Mesodermal cell (in vitro differentiated cells): ENCODE data around the gene CDH23.

Source experiments
- H3K27ac ChIP-seq: 2 replicates; pipeline ENCODE4 v1.7.0; 2013; ENCODE audit warnings: mild to moderate bottlenecking, low read depth, low read length, moderate library complexity; ENCODE audit not compliant: severe bottlenecking
- H3K36me3 ChIP-seq: 2 replicates; pipeline ENCODE4 v1.7.1; 2013; ENCODE audit warnings: mild to moderate bottlenecking, low read length, moderate library complexity; ENCODE audit not compliant: control insufficient read depth, insufficient read depth
- H3K4me1 ChIP-seq: one replicate; pipeline ENCODE4 v1.7.1; 2013; ENCODE audit warnings: mild to moderate bottlenecking, low read length; ENCODE audit not compliant: insufficient read depth, control insufficient read depth, poor library complexity, severe bottlenecking
- H3K4me3 ChIP-seq: 2 replicates; pipeline ENCODE4 v1.7.0; 2013; ENCODE audit warnings: low read length, control low read depth, mild to moderate bottlenecking; ENCODE audit not compliant: insufficient read depth, poor library complexity, severe bottlenecking; ENCODE audit errors: extremely low read depth
- H3K9me3 ChIP-seq: 2 replicates; pipeline ENCODE4 v1.7.1; 2013; ENCODE audit warnings: mild to moderate bottlenecking, low read length, moderate library complexity; ENCODE audit not compliant: control insufficient read depth
- WGBS, 2 experiments: methylation state at CpG; one replicate each; pipeline ENCODE4 v1.1.5; 2013; ENCODE audit warnings: missing lambda C conversion rate in 2 of 2; ENCODE audit not compliant: insufficient coverage in 2 of 2; 5-methylcytosine and 5-hydroxymethylcytosine counted together

CDH23 gene

DNA sequence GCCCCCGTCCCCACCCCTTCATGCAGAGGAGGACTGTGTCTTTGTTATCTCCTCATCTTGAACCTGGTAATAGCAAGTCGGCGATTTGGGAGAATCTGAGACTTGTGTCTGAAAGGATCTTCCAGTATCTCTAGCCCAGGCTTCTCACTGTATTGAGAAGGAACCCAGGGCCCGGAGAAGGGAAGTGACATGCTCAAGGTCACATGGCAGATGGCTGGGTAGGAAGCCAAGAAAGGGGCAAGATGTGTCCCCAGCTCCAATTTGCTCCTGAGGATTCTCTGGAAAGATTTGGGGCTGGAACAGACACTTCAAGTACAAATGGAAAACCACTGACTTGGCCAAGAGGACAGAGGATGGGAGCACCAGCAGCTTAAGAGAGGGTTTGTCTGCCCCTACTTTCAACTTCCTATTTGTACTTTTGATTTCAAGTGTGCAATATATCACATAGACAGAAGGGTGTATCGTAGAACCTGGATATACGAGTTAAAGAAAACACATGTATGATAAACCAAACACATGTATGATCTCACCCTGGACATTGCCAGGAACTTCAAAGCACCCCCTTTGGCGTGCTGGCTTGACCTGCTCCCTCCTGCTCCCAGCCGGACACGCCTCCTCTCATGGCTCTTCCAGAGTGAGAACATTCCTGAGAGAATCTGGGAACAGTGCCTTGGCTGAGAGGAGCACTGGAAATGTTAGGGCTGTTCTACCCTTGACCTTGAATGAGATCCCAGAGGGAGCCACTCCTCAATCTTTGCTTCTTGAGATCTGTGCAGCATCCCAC is 79.7 kb downstream of the CDH23 start:
- Histone ChIP-seq H3K9me3 (no peaks in the 10 kb centered on the region), H3K4me3 (no peak overlapping the region), H3K27ac (no peak overlapping the region), H3K36me3 (no peaks in the 10 kb centered on the region), H3K4me1 (no peaks in the 10 kb centered on the region)
- WGBS, 2 experiments = 89 to 97% methylated on average over 5 to 8 of the region's 9 CpGs

DNA sequence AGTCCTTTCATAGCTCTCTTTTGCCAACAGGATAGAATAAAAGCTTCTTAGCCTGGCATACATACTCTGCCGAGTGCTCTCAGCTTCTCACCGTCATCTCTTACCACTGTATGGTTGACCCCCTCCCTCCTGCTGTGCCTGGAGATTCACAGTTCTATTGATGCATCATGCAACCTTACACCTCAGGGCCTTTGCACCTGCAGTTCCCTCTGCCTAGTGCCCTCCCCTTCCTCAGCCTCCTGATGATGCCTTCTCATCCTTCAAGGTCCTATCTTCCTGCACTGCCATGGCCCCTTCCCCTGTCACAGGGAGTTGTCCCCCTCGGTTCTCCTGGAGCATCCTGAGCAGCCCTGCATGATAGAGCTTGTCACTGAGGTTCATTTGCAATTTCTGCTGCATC is 81.5 kb downstream of the CDH23 start:
- WGBS, 2 experiments = 63 to 67% methylated on average over 1 to 3 of the region's 3 CpGs
- H3K9me3 ChIP-seq = no peaks in the 10 kb centered on the region
- H3K36me3 ChIP-seq = no peaks in the 10 kb centered on the region
- no peak overlapping the region for H3K4me3 ChIP-seq
- no peaks in the 10 kb centered on the region for H3K4me1 ChIP-seq
- H3K27ac ChIP-seq = no peak overlapping the region

DNA sequence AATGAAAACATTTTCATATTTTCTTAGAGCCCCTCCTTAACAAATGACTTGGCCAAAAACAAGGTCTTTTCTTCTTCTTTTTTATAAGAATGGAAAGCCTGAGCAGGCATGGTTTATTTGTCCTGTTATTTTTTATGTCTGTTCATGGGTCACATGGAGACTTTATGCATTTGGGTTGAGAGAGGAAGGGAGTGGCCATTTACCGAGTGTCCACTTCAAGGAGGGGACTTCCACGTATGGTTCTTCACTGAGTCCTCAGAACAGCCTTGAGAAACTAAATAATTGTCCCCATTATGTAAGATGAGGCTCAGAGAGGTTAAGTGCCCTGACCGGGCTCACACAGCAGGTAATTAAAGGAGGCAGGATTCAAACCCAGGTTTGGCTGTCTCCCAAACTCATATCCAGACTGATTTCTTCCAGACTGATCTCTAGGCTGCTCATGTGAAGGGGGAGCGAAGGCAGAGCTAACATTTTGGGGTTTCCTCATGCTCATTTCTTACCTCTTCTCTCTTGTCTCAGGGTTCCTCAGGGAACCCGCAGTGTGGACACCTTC is 82.2 kb downstream of the CDH23 start:
- H3K9me3 ChIP-seq = no peaks in the 10 kb centered on the region
- 89 to 95% methylated on average over 3 of the region's 5 CpGs for WGBS, 2 experiments
- H3K4me3 ChIP-seq = no peak overlapping the region
- no peaks in the 10 kb centered on the region for H3K4me1 ChIP-seq
- H3K27ac ChIP-seq = no peak overlapping the region
- H3K36me3 ChIP-seq = no peaks in the 10 kb centered on the region

DNA sequence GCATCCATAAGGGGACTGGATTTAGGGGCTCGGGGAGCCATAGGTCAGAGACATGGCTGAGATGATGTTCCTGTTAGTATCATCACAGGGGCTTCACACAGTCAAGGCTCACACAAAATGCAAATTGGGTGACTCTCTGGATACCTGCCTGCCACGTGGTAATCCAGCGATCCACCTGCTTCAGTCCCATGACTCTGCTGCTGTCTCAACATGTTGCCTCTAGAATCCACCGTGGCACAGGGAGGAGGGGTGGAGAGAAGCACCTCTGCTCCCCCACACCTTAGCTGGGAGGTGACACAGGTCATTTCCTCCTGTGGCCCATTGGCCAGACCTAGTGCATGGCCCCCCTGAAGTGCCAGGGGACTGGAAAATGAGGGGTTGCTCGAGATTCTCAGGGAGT is 83.1 kb downstream of the CDH23 start:
- no peaks in the 10 kb centered on the region for H3K4me1 ChIP-seq
- no peaks in the 10 kb centered on the region for H3K36me3 ChIP-seq
- H3K4me3 ChIP-seq = no peak overlapping the region
- H3K27ac ChIP-seq = no peak overlapping the region
- WGBS, 2 experiments = 89 to 90% methylated on average over 3 to 4 of the region's 5 CpGs
- H3K9me3 ChIP-seq = no peaks in the 10 kb centered on the region

DNA sequence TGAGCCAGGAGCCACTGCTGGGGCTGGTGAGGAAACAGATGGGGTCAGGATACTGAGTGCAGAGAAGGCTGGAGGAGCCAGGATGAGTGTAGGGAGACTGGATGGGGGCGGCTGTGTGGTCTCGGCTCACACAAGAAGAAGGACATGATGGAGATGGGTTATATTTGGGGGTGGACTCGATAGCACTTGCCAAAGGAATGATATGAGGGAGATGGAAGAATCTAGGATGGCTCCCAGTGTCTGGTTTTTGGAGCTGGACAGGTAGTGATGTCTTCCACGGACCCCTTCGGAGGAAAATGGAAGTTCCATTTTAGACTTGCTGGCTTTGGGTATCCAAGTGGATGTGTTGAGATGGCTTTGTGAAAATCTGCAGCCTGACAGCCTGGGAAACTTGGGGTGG is 83.9 kb downstream of the CDH23 start:
- H3K4me1 ChIP-seq = no peaks in the 10 kb centered on the region
- no peak overlapping the region for H3K4me3 ChIP-seq
- WGBS, 2 experiments = 86 to 94% methylated on average over 3 to 5 of the region's 5 CpGs
- H3K9me3 ChIP-seq = no peaks in the 10 kb centered on the region
- H3K36me3 ChIP-seq = no peaks in the 10 kb centered on the region
- H3K27ac ChIP-seq = no peak overlapping the region

DNA sequence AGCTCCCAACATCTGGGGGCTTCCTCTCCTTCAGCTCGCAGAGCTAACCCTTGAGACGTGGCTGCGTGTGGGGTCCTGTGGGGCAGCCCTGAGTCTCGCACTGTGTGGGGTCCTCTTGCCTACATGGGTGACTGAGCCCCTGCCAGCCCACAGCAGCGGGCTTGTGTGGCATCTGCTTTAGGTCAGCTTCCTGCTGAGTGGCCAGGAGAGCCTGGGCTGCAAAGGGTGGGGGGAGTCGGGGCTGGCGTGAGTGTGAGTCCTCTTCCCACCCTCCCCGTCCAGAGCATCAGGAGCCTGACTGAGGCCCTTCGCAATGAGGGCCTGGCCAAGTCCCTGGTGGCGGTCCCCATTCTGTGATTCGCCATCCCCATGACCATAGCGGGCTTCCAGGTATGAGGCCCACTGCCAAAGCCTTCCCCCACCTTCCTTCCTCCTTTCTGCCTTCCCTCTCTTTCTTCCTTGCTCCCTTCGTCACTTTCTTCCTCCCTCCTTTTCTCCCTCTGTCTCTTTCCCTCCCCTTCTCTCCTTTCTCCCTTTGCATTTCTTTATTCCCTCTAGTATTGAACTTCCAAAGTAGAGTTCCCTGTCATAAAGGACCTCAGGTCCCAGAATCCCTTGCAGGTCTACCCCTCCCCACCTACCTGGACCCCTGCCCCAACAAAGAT is 85.2 kb downstream of the CDH23 start:
- 86 to 89% methylated on average over 10 to 13 of the region's 13 CpGs for WGBS, 2 experiments

DNA sequence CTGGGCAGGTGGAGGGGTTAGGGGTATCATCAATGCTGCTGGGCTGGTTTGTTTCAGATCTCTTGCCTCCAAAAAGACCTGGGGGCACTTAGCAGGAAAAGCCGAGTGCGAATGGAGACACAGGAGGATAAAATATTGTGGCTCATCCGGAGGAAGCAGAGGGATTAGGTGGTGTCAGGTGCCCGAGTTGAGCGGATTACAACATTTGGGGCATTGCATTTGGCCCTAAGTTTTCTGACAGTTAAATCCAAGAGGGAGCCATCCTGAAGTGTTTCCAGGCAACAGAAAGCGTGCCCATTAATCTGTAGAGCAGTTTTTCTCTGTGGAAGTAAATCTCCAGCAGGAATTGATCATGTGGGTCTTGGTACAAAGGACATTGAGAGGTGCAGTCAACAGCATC is 85.9 kb downstream of the CDH23 start:
- H3K4me3 ChIP-seq = no peak overlapping the region
- 88 to 89% methylated on average over 6 of the region's 6 CpGs for WGBS, 2 experiments

More for the DNA sequence above, 85.2 kb downstream of the CDH23 start:
- Histone ChIP-seq H3K4me1 (no peaks in the 10 kb centered on the region), H3K4me3 (no peak overlapping the region), H3K27ac (no peak overlapping the region), H3K9me3 (no peaks in the 10 kb centered on the region), H3K36me3 (no peaks in the 10 kb centered on the region)

DNA sequence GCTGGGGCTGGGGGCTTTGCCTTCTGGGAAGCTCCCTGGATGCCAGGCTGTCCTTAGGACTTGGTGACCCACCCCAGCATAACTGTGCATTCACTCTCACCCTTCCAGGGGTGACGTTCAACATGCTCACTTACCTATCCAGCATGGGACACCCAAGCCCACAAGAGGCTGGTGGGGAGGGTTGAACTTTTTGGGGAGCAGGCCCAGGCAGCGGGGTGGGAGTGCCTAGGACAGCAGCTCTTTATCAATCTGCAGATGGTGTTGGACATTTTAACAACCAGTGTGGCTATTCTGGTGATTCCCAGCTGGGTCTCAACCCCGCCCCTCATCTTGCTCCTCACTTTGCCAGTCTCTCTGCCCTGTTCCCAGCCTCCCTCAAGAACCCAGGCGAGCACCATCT is 86.4 kb downstream of the CDH23 start:
- Histone ChIP-seq H3K4me1 (no peaks in the 10 kb centered on the region), H3K9me3 (no peaks in the 10 kb centered on the region)
- WGBS, 2 experiments = 70 to 82% methylated on average over 1 to 2 of the region's 4 CpGs

More for the DNA sequence above, 85.9 kb downstream of the CDH23 start:
- Histone ChIP-seq H3K9me3 (no peaks in the 10 kb centered on the region), H3K36me3 (no peaks in the 10 kb centered on the region), H3K4me1 (no peaks in the 10 kb centered on the region), H3K27ac (no peak overlapping the region)

DNA sequence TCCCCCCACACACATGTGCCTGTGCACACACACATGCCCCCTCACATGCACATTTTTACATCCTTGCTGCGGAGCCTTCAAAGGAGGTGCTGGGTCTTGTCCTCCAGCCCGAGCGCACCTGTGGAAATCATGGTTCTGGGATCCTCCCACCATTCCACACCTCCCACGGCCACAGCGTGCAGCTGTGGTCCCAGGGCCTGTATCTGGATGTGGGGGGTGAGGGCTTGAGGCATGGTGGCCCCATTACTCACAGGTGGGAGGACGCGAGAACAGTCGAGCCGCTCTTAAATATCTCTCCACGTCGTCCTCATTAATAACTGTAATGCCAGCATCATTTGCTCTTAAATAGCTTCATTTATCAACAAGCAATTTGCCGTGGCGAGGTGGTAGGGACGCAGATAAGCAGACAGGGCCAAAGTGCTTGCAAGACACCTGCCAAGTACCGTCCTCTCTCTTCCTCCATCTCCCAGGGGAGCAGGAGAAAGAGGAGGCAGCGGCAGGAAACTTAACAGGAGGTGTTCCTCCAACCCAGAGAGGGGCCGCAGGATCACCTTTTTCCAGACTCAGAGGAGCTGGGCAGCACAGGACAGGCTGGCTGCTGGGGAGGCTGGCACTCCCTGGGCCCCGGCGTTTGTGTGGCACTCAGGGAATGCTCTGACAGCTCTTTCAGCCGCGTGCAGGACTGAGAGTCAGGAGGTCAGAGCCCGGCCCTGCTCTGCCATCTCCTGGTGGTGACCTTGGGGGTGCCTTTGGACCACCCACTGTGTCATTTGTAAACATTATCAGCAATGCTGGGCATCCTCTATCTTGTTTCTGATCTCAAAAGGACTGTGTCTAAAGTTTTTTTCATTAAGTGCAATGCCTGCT is 87.4 kb downstream of the CDH23 start:
- Histone ChIP-seq H3K4me3 (no peak overlapping the region), H3K4me1 (no peaks in the 10 kb centered on the region), H3K9me3 (peaks cover 6% of the 10 kb centered on the region), H3K36me3 (no peaks in the 10 kb centered on the region), H3K27ac (no peak overlapping the region)
- WGBS, 2 experiments = 79 to 86% methylated on average over 13 to 17 of the region's 22 CpGs

More for the DNA sequence above, 86.4 kb downstream of the CDH23 start:
- H3K27ac ChIP-seq = no peak overlapping the region
- no peak overlapping the region for H3K4me3 ChIP-seq
- H3K36me3 ChIP-seq = no peaks in the 10 kb centered on the region

DNA sequence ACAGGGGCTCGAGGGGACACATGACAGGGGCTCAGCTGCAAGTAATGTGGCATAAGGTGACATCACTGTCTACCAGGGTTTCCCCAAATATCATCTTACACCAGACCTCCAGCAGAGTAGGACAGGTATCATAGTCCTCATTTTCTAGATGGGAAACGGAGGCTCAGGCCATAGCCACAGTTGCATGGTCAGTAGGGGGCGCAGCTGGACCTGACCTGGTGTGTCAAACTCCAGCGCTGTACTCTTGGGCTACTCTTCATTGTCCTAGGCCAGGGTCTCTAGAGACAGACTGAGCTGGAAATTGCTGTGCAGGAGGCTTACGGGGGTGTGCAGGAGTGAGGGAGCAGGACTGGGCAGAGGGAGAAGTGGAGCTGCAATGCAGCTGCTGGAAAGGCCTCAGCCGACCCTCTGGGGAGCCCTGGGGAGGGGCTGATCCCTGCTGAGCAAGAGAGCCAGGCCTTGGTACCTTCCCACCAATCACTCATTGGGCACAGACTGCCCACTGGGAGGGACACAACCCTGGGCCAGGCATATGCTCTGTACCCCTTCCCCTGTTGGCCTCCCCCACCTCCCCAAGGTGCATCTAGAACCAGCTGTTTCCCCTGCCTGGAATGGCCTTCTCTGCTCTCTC is 89.9 kb downstream of the CDH23 start:
- H3K27ac ChIP-seq = no peak overlapping the region
- no peaks in the 10 kb centered on the region for H3K36me3 ChIP-seq
- H3K4me3 ChIP-seq = no peak overlapping the region
- no peaks in the 10 kb centered on the region for H3K4me1 ChIP-seq
- 31 to 42% methylated on average over 3 to 5 of the region's 6 CpGs for WGBS, 2 experiments
- peaks cover 6% of the 10 kb centered on the region for H3K9me3 ChIP-seq
